Small intestine (tissue), 7 donors: ENCODE results near the gene CNOT4. TPM values are rescaled to one million over a fixed set of nuclear protein-coding genes. Genes with fewer than 3 reads are reported as not detected.

ENCODE experiments used
- DNase-seq, 2 donors: peaks; one replicate each; pipeline versions ENCODE4 v3.0.0 to v3.0.0-alpha.2; 2013
- FAIRE-seq: peaks from 2 replicates; lab custom pipeline; 2012; peaks lifted over from hg19 to GRCh38; lab: Jason Lieb, UNC
- H3K27ac ChIP-seq, 3 donors: one replicate each; pipeline ENCODE4 v1.5.1; 2013; ENCODE audit warnings: low read length in 2 of 3, mild to moderate bottlenecking in 2 of 3, control low read depth in 1 of 3, inconsistent platforms in 1 of 3, low read depth in 1 of 3, moderate library complexity in 1 of 3
- H3K27me3 ChIP-seq, 3 donors: one replicate each; pipeline ENCODE4 v1.6.1; 2013; ENCODE audit warnings: low read length in 3 of 3, inconsistent platforms in 1 of 3; ENCODE audit not compliant: control insufficient read depth in 3 of 3, insufficient read depth in 3 of 3
- H3K36me3 ChIP-seq, 3 donors: one replicate each; pipeline ENCODE4 v1.6.1; 2013; ENCODE audit warnings: low read length in 3 of 3, inconsistent platforms in 1 of 3, low read depth in 1 of 3, mild to moderate bottlenecking in 1 of 3, moderate library complexity in 1 of 3; ENCODE audit not compliant: control insufficient read depth in 3 of 3, insufficient read depth in 2 of 3
- H3K4me1 ChIP-seq, 3 donors: one replicate each; pipeline ENCODE4 v1.6.1; 2013; ENCODE audit warnings: low read length in 2 of 3, inconsistent platforms in 1 of 3, low read depth in 1 of 3, mild to moderate bottlenecking in 1 of 3, moderate library complexity in 1 of 3; ENCODE audit not compliant: control insufficient read depth in 3 of 3, insufficient read depth in 2 of 3
- H3K4me3 ChIP-seq, 3 donors: one replicate each; pipeline ENCODE4 v1.5.1; 2013; ENCODE audit warnings: low read length in 3 of 3, control low read depth in 1 of 3, inconsistent platforms in 1 of 3, low read depth in 1 of 3, mild to moderate bottlenecking in 1 of 3, moderate library complexity in 1 of 3
- H3K9me3 ChIP-seq, 2 donors: one replicate each; pipeline ENCODE4 v1.6.1; 2013; ENCODE audit warnings: low read depth in 1 of 2, low read length in 1 of 2; ENCODE audit not compliant: control insufficient read depth in 2 of 2, insufficient read depth in 1 of 2
- WGBS, 3 donors: extraction: QIAGEN DNeasy Blood & Tissue Kit; methylation state at CpG; one replicate each; pipeline ENCODE4 v1.1.7; 2013; 5-methylcytosine and 5-hydroxymethylcytosine counted together
- polyA plus RNA-seq, 4 donors: library from polyadenylated mRNA; stranded (reverse) in 3 of 4; unstranded in 1 of 4; fragments of 200-250 nt in 3 of 4; fragments of 120-200 nt in 1 of 4; gene quantifications; one replicate each; pipeline versions ENCODE4 v1.2.1 to v1.2.3, GENCODE V29; 2013
- donor health status: healthy with polysubstance abuse.
- donor health status: control.
- donor health status: control.
- donor health status: Bipolar disorder and iron deficiency.
- donor health status: healthy.

The CNOT4 gene
- polyA plus RNA-seq, 4 donors: 5.1 to 19.3 (median 6.2) TPM

- Histone ChIP-seq H3K36me3 (peaks cover 0 to 5% (median 4%) of the 10 kb centered on the region in 3 donors), H3K27ac (peak overlapping the region in 1 of 3 donors; percentile 62), H3K4me3 (no peak overlapping the region), H3K27me3 (no peaks in the 10 kb centered on the region), H3K9me3 (no peaks in the 10 kb centered on the region), H3K4me1 (peaks cover 0 to 8% (median 0%) of the 10 kb centered on the region in 3 donors)
- no peak for FAIRE-seq
- WGBS, 3 donors: 71 to 87% (median 76%) methylated on average over 3 of the region's 3 CpGs
- peak; percentile 15 to 69 for DNase-seq
Observed at GRCh38 chr7:135382173-135382572, 127.7 kb downstream of the CNOT4 start.

- peak overlapping the region in 1 of 3 donors; percentile 62 for H3K27ac ChIP-seq
- peaks cover 0 to 8% (median 0%) of the 10 kb centered on the region in 3 donors for H3K4me1 ChIP-seq
- H3K4me3 ChIP-seq: no peak overlapping the region
- DNase-seq: no peak
- H3K27me3 ChIP-seq: no peaks in the 10 kb centered on the region
- peaks cover 0 to 5% (median 4%) of the 10 kb centered on the region in 3 donors for H3K36me3 ChIP-seq
- no peak for FAIRE-seq
- WGBS, 3 donors: 94 to 97% (median 96%) methylated on average over 1 of the region's 1 CpG
- no peaks in the 10 kb centered on the region for H3K9me3 ChIP-seq
Observed at GRCh38 chr7:135381369-135381768, 128.5 kb downstream of the CNOT4 start.

- peaks cover 0 to 4% (median 4%) of the 10 kb centered on the region in 3 donors for H3K36me3 ChIP-seq
- H3K4me1 ChIP-seq: peaks cover 0 to 8% (median 0%) of the 10 kb centered on the region in 3 donors
- DNase-seq: no peak
- no peaks in the 10 kb centered on the region for H3K9me3 ChIP-seq
- no peak overlapping the region for H3K4me3 ChIP-seq
- no peaks in the 10 kb centered on the region for H3K27me3 ChIP-seq
- no peak for FAIRE-seq
- no peak overlapping the region for H3K27ac ChIP-seq
Observed at GRCh38 chr7:135380351-135380750, 129.6 kb downstream of the CNOT4 start.

- Histone ChIP-seq H3K27ac (no peak overlapping the region), H3K36me3 (peaks cover 0 to 4% (median 2%) of the 10 kb centered on the region in 3 donors), H3K9me3 (no peaks in the 10 kb centered on the region), H3K4me3 (no peak overlapping the region), H3K27me3 (no peaks in the 10 kb centered on the region), H3K4me1 (peaks cover 0 to 8% (median 0%) of the 10 kb centered on the region in 3 donors)
- no peak for FAIRE-seq
- DNase-seq: no peak
Observed at GRCh38 chr7:135377171-135377570, 132.7 kb downstream of the CNOT4 start.

- H3K36me3 ChIP-seq: peaks cover 0 to 4% (median 2%) of the 10 kb centered on the region in 3 donors
- H3K4me1 ChIP-seq: no peaks in the 10 kb centered on the region
- H3K9me3 ChIP-seq: no peaks in the 10 kb centered on the region
- FAIRE-seq: no peak
- no peak for DNase-seq
- H3K4me3 ChIP-seq: no peak overlapping the region
- 85 to 90% (median 88%) methylated on average over 5 of the region's 5 CpGs for WGBS, 3 donors
- H3K27ac ChIP-seq: no peak overlapping the region
- no peaks in the 10 kb centered on the region for H3K27me3 ChIP-seq
Observed at GRCh38 chr7:135375908-135376699, 133.8 kb downstream of the CNOT4 start.

- Histone ChIP-seq H3K4me3 (no peak overlapping the region), H3K27ac (no peak overlapping the region), H3K27me3 (no peaks in the 10 kb centered on the region), H3K36me3 (peaks cover 0 to 7% (median 0%) of the 10 kb centered on the region in 3 donors), H3K4me1 (no peaks in the 10 kb centered on the region), H3K9me3 (no peaks in the 10 kb centered on the region)
- DNase-seq: no peak
- no peak for FAIRE-seq
- WGBS, 3 donors: 88 to 94% (median 89%) methylated on average over 3 of the region's 3 CpGs
Observed at GRCh38 chr7:135374736-135375135, 135.2 kb downstream of the CNOT4 start.

GRCh38 chr7:135372222-135372621 is 137.7 kb downstream of the CNOT4 start:
- H3K27me3 ChIP-seq: no peaks in the 10 kb centered on the region
- no peaks in the 10 kb centered on the region for H3K9me3 ChIP-seq
- no peak overlapping the region for H3K27ac ChIP-seq
- FAIRE-seq (no peak), DNase-seq (peak in 1 of 2 donors; percentile 13)
- H3K4me1 ChIP-seq: peaks cover 0 to 3% (median 3%) of the 10 kb centered on the region in 3 donors
- peaks cover 0 to 2% (median 0%) of the 10 kb centered on the region in 3 donors for H3K36me3 ChIP-seq
- H3K4me3 ChIP-seq: no peak overlapping the region
- whole genome bisulfite sequencing, 3 donors: 83 to 89% (median 85%) methylated on average over 10 of the region's 10 CpGs

GRCh38 chr7:135370656-135371055 is 139.2 kb downstream of the CNOT4 start:
- WGBS, 3 donors: 80 to 97% (median 97%) methylated on average over 1 of the region's 1 CpG
- DNase-seq (no peak), FAIRE-seq (no peak)
- Histone ChIP-seq H3K27me3 (no peaks in the 10 kb centered on the region), H3K4me3 (no peak overlapping the region), H3K4me1 (peaks cover 0 to 16% (median 3%) of the 10 kb centered on the region in 3 donors), H3K36me3 (peaks cover 0 to 2% (median 0%) of the 10 kb centered on the region in 3 donors), H3K9me3 (no peaks in the 10 kb centered on the region), H3K27ac (no peak overlapping the region)
